ENCODE data around the gene CLIP4. TPM values are rescaled to one million over a fixed set of nuclear protein-coding genes. Genes with fewer than 3 reads are reported as not detected.

CLIP4 gene
- total RNA-seq, 1 donor from 2014 or later: 12.3 TPM

- peak; percentile 68 for DNase-seq
Measured at GRCh38 chr2:29223851-29224692, 108.9 kb downstream of the CLIP4 start.

DNA sequence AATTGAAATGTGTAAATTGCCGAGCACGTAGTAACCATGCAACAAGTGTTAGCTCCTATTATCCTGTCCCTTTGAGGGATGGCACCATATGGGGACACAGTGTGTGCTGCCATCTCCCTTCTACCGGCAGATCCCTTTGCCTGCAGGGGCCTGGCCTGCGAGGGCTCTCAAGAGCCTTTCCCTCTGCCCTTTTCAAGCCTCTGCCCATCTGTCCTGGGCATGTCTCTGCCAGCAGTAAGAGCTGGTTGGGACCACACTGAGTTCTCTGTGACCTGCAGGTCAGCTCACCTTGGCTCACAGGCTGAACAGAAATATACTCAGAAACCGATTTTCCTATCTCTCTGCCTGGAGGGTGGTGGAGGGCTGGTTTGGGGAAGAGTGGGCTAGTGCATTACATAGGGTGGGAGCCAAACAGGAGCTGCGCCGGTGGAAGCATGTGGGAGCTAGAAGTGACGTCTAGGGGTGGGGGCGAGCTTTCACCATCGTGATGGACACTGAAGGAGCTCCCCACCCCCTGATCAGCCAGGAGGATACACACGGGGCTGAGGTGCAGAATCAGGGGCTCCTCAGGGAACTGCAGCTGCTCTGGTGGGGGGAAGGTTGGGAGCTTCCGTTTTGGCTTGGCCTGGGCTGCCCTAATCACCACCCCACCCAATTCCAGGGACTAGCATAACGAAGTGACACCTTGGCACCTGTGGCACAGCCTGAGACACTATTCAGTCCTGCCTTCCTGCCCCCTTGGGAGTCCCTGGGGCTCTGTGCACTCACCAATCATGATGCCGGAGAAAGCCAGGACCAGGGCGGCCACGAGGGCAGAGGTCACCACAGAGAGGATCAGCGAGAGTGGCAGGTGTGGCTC lies 109.7 kb downstream of the CLIP4 start:
- DNase-seq: no peak

GRCh38 chr2:29225814-29226213 lies 110.6 kb downstream of the CLIP4 start:
- DNase-seq: no peak

DNA sequence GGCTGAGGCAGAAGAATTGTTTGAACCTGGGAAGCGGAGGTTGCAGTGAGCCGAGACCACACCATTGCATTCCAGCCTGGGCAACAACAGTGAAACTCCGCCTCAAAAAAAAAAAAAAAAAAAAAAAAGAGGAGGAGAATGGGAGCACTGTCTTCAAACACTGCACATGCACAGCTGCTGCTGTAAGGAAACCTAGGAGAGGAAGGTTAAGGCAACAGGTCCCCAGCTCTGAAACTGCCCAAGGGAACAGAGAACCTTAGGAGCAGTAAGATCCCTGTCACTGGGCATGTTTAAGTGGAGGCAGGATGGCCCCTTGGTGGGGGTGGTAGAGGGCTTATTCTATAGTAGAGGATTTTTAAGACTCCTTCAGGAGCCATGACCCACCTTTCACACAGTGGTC lies 111.2 kb downstream of the CLIP4 start:
- DNase-seq: no peak

GRCh38 chr2:29226808-29227207 lies 111.6 kb downstream of the CLIP4 start:
- no peak for DNase-seq

DNA sequence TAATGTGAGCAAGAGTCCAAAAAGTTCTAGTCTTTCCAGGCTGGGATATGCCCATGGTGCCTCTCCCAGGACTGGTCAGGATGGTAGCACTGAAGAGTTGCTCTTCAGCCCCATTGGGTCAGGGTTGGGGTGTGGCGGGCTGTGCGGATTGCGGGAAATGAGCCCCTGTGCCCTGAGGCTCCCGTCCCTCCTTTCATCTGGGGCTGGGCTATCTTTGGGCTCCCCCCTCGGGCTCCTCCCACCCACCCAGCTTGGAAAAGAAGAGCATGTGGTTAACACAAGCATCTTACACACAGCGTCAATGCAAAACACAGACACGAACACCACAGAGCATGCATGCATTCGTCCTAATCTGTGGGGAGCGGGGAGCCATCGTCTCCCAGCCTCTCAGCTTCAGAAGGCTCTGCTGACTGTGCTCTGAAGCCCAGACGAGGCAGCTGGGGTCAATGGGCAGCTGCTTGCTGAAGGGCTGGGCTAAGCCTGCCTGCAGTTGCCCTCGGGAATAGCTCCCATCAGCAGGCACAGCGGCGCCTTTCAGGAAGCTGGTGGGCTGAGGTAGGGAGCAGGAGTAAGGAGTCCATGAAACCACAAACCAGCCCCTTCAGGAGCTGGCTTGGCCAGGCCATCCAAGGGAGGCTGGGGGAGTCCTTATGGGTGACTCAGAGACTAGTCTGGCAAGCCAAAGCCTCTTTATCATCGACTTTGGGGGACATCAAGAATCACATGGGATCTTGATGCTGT lies 112.9 kb downstream of the CLIP4 start:
- DNase-seq: no peak

GRCh38 chr2:29228947-29229346 lies 113.7 kb downstream of the CLIP4 start:
- no peak for DNase-seq

DNA sequence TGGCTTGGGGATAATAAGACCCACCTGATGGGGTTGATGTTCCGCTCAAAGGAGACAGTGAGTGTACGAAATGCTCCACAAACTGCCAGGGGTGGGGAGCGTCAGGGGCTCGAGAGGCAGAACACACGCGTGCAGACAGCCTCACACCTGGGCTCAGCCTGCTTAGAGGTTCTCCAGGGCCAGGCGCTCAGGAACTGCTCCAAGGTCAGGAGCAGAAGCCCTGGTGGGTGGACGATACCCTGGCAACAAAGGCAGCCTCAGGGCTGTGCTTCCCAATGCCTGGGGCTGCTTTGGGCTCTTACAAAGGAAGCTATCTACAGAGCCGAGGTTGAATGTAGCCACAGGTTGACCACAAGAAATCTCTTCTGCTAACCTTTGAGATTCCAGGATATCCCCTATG lies 114.4 kb downstream of the CLIP4 start:
- no peak for DNase-seq

- no peak for DNase-seq
Measured at GRCh38 chr2:29232041-29232440, 116.8 kb downstream of the CLIP4 start.

DNA sequence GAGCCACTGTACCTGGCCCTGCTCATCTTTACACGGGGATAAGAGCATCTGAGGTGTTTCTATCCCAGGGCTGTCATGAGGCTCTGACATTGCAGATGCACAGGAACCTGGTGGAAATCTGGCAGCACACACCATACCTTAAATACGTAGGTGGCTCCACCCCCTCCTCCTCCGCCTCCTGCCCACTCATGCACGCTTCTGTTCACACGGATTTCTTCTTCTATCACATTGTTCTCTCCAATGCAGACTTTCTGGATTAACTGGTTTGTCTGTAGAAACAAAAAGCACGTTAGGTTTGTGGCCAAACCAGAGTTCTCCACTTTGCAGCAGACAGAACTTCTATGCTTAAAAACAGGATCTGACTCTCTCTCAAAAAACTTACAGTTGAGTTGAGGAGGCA lies 118.2 kb downstream of the CLIP4 start:
- DNase-seq: no peak

- DNase-seq: no peak
Measured at GRCh38 chr2:29235411-29235810, 120.2 kb downstream of the CLIP4 start.

GRCh38 chr2:29236074-29236473 lies 120.9 kb downstream of the CLIP4 start:
- no peak for DNase-seq

GRCh38 chr2:29238497-29238896 lies 123.3 kb downstream of the CLIP4 start:
- DNase-seq: peak; percentile 65

Other genes with a start within 250 kb of the CLIP4 start
- gene TRMT61B, start 245.1 kb upstream of the CLIP4 start, total RNA-seq: 9.4 and 14.5 TPM in 2 replicates
- 59.1 and 117 TPM in 2 replicates for gene WDR43, start 220.7 kb upstream of the CLIP4 start, total RNA-seq
- gene TOGARAM2, start 134.1 kb upstream of the CLIP4 start, total RNA-seq: 0.19 TPM in 1 of 2 replicates, not detected in the other
- under 0.01 TPM in 1 of 2 replicates, not detected in the other for gene PCARE, start 40.9 kb upstream of the CLIP4 start, total RNA-seq